HEK293 (cell line): ENCODE results near the gene CNOT2.

ENCODE experiments used
- CTCF ChIA-PET: fragments of 350-600 bp; formaldehyde crosslinking; extraction: SDS; loops from one replicate; lab custom pipeline; 2021; ENCODE audit warnings: antibody characterized with exemption; lab: Yijun Ruan, JAX
- POLR2A ChIA-PET: fragments of 300-600 bp; formaldehyde crosslinking; extraction: SDS; loops from one replicate; lab custom pipeline; 2020; ENCODE audit warnings: antibody characterized with exemption, inconsistent platforms; lab: Yijun Ruan, JAX
- H3K27ac ChIP-seq: fragments of 200-500 bp; sonication (Bioruptor generic); 2 replicates; pipeline ENCODE4 v1.5.1; 2014; ENCODE audit warnings: low read depth, low read length, control low read depth, inconsistent platforms; ENCODE audit errors: extremely low read depth
- H3K36me3 ChIP-seq, 2 experiments: fragments of 200-500 bp in 1 of 2; sonication (Bioruptor generic) in 1 of 2; 1 replicate in 1 of 2; 2 replicates in 1 of 2; pipeline ENCODE4 v1.5.1; 2014 to 2017; ENCODE audit warnings: inconsistent platforms in 2 of 2, low read length in 2 of 2; ENCODE audit not compliant: control insufficient read depth in 2 of 2, insufficient read depth in 1 of 2
- H3K4me1 ChIP-seq: fragments of 200-500 bp; sonication (Bioruptor generic); 2 replicates; pipeline ENCODE4 v1.5.1; 2014; ENCODE audit warnings: mild to moderate bottlenecking, low read length, inconsistent platforms; ENCODE audit not compliant: control insufficient read depth, insufficient read depth
- H3K4me3 ChIP-seq: 2 replicates; pipeline ENCODE4 v1.5.1; 2011; ENCODE audit warnings: low read depth, mild to moderate bottlenecking, control low read depth, low read length, moderate library complexity
- H3K9me3 ChIP-seq: fragments of 200-500 bp; sonication (Bioruptor generic); 2 replicates; pipeline ENCODE4 v1.5.1; 2014; ENCODE audit warnings: low read depth, low read length, inconsistent platforms; ENCODE audit not compliant: control insufficient read depth, insufficient read depth
- BCL11B ChIP-seq: fragments of 450-650 bp; formaldehyde crosslinking; IDR thresholded peaks from 2 replicates; pipeline ENCODE4 v1.5.1; 2016; ENCODE audit warnings: low read depth, missing biosample characterization, missing genetic modification characterization
- GFI1B ChIP-seq: fragments of 450-650 bp; formaldehyde crosslinking; IDR thresholded peaks from 2 replicates; pipeline ENCODE4 v1.5.1; 2016; ENCODE audit warnings: missing biosample characterization, missing genetic modification characterization
- MYNN ChIP-seq: fragments of 450-650 bp; formaldehyde crosslinking; IDR thresholded peaks from 2 replicates; pipeline ENCODE4 v1.5.1; 2016; ENCODE audit warnings: missing biosample characterization, missing genetic modification characterization, borderline replicate concordance
- REPIN1 ChIP-seq: fragments of 450-650 bp; formaldehyde crosslinking; IDR thresholded peaks from 2 replicates; pipeline ENCODE4 v1.5.1; 2017; ENCODE audit warnings: missing biosample characterization, missing genetic modification characterization, low read depth
- SP7 ChIP-seq: fragments of 450-650 bp; formaldehyde crosslinking; IDR thresholded peaks from 2 replicates; pipeline ENCODE4 v1.5.1; 2016; ENCODE audit warnings: missing biosample characterization, missing genetic modification characterization
- ZNF114 ChIP-seq: fragments of 450-650 bp; formaldehyde crosslinking; IDR thresholded peaks from 2 replicates; pipeline ENCODE4 v1.5.0; 2017; ENCODE audit warnings: missing biosample characterization, missing genetic modification characterization
- ZNF239 ChIP-seq: fragments of 450-650 bp; formaldehyde crosslinking; IDR thresholded peaks from 2 replicates; pipeline ENCODE4 v1.5.1; 2016; ENCODE audit warnings: missing biosample characterization, missing genetic modification characterization
- ZNF561 ChIP-seq: fragments of 450-650 bp; IDR thresholded peaks from 2 replicates; pipeline ENCODE4 v1.5.1; 2018; ENCODE audit warnings: missing biosample characterization, missing genetic modification characterization, borderline replicate concordance
- ZNF623 ChIP-seq: fragments of 450-650 bp; formaldehyde crosslinking; IDR thresholded peaks from 2 replicates; pipeline ENCODE4 v1.5.1; 2016; ENCODE audit warnings: missing biosample characterization, missing genetic modification characterization
- ZNF747 ChIP-seq: fragments of 450-650 bp; formaldehyde crosslinking; IDR thresholded peaks from 2 replicates; pipeline ENCODE4 v1.5.1; 2016; ENCODE audit warnings: missing biosample characterization, missing genetic modification characterization
- ZNF777 ChIP-seq: fragments of 450-650 bp; formaldehyde crosslinking; IDR thresholded peaks from 2 replicates; pipeline ENCODE4 v1.5.1; 2017; ENCODE audit warnings: missing biosample characterization, missing genetic modification characterization, borderline replicate concordance
- ZSCAN16 ChIP-seq: fragments of 450-650 bp; formaldehyde crosslinking; IDR thresholded peaks from 2 replicates; pipeline ENCODE4 v1.5.1; 2016; ENCODE audit warnings: missing biosample characterization, missing genetic modification characterization
- TF ChIP-seq, protein P1 (sequence below): fragments of 450-650 bp; formaldehyde crosslinking; IDR thresholded peaks from 2 replicates; pipeline ENCODE4 v1.5.1; 2016; ENCODE audit warnings: missing biosample characterization, missing genetic modification characterization
- TF ChIP-seq, protein P2 (sequence below): fragments of 450-650 bp; formaldehyde crosslinking; IDR thresholded peaks from 2 replicates; pipeline ENCODE4 v1.5.1; 2016; ENCODE audit warnings: missing biosample characterization, missing genetic modification characterization
- TF ChIP-seq, protein P3 (sequence below): fragments of 450-650 bp; formaldehyde crosslinking; IDR thresholded peaks from 2 replicates; pipeline ENCODE4 v1.5.1; 2016; ENCODE audit warnings: missing biosample characterization, missing genetic modification characterization, borderline replicate concordance
- TF ChIP-seq, protein P4 (sequence below): fragments of 450-650 bp; formaldehyde crosslinking; IDR thresholded peaks from 2 replicates; pipeline ENCODE4 v1.5.1; 2016; ENCODE audit warnings: missing biosample characterization, missing genetic modification characterization
- TF ChIP-seq, protein P5 (sequence below): fragments of 450-650 bp; formaldehyde crosslinking; IDR thresholded peaks from 2 replicates; pipeline ENCODE4 v1.5.1; 2016; ENCODE audit warnings: missing biosample characterization, missing genetic modification characterization, borderline replicate concordance

The CNOT2 gene

DNA sequence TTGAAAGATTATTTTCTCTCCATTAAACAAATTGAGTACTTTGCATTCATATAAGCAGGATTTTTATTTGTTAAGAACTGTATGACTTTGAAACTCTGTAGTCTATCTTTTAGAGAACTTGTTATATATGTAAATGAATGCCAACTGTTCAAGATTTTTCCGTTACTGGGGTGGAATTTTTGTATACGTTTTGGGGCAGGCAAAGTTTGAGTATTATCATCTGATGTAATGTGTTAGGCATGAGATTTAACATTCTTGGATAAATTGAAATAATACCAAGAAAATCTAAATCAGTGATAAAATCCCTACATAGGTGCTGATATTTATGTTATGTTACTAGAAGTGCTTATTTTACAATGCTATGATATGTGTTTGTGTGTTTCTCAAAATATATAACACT lies 8.4 kb downstream of the CNOT2 start:
- Histone ChIP-seq H3K4me3 (no peak overlapping the region), H3K36me3 (peaks cover 0 to 4% of the 10 kb centered on the region in 2 experiments; a peak in 1 of 3 replicates), H3K27ac (no peak overlapping the region), H3K9me3 (no peaks in the 10 kb centered on the region), H3K4me1 (peaks cover 22% of the 10 kb centered on the region)
- CTCF ChIA-PET: no interaction called here
- TF ChIP-seq BCL11B (tag by site-specific recombination) (no peak), GFI1B (no peak), ZNF561 (tag by site-specific recombination) (no peak), SP7 (tag by site-specific recombination) (no peak), ZNF747 (tag by site-specific recombination) (no peak), MYNN (tag by site-specific recombination) (no peak), ZSCAN16 (tag by site-specific recombination) (no peak), ZNF777 (tag by site-specific recombination) (no peak), ZNF239 (no peak)
- TF ChIP-seq, protein P1, sequence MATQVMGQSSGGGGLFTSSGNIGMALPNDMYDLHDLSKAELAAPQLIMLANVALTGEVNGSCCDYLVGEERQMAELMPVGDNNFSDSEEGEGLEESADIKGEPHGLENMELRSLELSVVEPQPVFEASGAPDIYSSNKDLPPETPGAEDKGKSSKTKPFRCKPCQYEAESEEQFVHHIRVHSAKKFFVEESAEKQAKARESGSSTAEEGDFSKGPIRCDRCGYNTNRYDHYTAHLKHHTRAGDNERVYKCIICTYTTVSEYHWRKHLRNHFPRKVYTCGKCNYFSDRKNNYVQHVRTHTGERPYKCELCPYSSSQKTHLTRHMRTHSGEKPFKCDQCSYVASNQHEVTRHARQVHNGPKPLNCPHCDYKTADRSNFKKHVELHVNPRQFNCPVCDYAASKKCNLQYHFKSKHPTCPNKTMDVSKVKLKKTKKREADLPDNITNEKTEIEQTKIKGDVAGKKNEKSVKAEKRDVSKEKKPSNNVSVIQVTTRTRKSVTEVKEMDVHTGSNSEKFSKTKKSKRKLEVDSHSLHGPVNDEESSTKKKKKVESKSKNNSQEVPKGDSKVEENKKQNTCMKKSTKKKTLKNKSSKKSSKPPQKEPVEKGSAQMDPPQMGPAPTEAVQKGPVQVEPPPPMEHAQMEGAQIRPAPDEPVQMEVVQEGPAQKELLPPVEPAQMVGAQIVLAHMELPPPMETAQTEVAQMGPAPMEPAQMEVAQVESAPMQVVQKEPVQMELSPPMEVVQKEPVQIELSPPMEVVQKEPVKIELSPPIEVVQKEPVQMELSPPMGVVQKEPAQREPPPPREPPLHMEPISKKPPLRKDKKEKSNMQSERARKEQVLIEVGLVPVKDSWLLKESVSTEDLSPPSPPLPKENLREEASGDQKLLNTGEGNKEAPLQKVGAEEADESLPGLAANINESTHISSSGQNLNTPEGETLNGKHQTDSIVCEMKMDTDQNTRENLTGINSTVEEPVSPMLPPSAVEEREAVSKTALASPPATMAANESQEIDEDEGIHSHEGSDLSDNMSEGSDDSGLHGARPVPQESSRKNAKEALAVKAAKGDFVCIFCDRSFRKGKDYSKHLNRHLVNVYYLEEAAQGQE: no peak
- TF ChIP-seq, protein P2, sequence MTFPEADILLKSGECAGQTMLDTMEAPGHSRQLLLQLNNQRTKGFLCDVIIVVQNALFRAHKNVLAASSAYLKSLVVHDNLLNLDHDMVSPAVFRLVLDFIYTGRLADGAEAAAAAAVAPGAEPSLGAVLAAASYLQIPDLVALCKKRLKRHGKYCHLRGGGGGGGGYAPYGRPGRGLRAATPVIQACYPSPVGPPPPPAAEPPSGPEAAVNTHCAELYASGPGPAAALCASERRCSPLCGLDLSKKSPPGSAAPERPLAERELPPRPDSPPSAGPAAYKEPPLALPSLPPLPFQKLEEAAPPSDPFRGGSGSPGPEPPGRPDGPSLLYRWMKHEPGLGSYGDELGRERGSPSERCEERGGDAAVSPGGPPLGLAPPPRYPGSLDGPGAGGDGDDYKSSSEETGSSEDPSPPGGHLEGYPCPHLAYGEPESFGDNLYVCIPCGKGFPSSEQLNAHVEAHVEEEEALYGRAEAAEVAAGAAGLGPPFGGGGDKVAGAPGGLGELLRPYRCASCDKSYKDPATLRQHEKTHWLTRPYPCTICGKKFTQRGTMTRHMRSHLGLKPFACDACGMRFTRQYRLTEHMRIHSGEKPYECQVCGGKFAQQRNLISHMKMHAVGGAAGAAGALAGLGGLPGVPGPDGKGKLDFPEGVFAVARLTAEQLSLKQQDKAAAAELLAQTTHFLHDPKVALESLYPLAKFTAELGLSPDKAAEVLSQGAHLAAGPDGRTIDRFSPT: no peak
- TF ChIP-seq, protein P3, sequence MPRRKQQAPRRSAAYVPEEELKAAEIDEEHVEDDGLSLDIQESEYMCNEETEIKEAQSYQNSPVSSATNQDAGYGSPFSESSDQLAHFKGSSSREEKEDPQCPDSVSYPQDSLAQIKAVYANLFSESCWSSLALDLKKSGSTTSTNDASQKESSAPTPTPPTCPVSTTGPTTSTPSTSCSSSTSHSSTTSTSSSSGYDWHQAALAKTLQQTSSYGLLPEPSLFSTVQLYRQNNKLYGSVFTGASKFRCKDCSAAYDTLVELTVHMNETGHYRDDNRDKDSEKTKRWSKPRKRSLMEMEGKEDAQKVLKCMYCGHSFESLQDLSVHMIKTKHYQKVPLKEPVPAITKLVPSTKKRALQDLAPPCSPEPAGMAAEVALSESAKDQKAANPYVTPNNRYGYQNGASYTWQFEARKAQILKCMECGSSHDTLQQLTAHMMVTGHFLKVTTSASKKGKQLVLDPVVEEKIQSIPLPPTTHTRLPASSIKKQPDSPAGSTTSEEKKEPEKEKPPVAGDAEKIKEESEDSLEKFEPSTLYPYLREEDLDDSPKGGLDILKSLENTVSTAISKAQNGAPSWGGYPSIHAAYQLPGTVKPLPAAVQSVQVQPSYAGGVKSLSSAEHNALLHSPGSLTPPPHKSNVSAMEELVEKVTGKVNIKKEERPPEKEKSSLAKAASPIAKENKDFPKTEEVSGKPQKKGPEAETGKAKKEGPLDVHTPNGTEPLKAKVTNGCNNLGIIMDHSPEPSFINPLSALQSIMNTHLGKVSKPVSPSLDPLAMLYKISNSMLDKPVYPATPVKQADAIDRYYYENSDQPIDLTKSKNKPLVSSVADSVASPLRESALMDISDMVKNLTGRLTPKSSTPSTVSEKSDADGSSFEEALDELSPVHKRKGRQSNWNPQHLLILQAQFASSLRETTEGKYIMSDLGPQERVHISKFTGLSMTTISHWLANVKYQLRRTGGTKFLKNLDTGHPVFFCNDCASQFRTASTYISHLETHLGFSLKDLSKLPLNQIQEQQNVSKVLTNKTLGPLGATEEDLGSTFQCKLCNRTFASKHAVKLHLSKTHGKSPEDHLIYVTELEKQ (tag by site-specific recombination): no peak
- POLR2A ChIA-PET: no interaction called here

DNA sequence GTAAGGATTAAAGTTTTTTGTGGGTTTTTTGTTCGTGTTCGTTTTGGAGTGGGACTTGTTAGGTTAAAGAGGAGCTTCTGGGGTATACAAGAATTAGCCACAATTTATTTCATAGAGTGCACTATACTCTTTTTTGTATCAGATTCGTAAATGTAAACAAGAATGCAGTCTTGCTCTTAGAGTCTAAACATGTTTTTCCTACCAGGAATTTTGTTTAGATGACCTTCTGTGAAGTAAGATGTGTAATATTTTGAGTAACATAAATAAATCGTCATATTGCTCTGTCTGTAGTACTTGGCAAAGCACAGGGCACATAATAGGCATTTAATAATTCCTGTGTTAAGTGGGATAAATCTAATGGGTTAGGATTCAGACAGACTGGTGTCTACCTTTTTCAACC lies 9.6 kb downstream of the CNOT2 start:
- Histone ChIP-seq H3K9me3 (no peaks in the 10 kb centered on the region), H3K27ac (no peak overlapping the region), H3K36me3 (no peaks in the 10 kb centered on the region), H3K4me3 (no peak overlapping the region), H3K4me1 (peaks cover 22% of the 10 kb centered on the region)
- ChIA-PET CTCF (interaction anchor here (1.3 kb wide), 1 partner anchor 324 kb away, joined by 5 read pairs; no protein-coding TSS in a partner anchor), POLR2A (no interaction called here)
- TF ChIP-seq ZNF623: no peak
- TF ChIP-seq, protein P4, sequence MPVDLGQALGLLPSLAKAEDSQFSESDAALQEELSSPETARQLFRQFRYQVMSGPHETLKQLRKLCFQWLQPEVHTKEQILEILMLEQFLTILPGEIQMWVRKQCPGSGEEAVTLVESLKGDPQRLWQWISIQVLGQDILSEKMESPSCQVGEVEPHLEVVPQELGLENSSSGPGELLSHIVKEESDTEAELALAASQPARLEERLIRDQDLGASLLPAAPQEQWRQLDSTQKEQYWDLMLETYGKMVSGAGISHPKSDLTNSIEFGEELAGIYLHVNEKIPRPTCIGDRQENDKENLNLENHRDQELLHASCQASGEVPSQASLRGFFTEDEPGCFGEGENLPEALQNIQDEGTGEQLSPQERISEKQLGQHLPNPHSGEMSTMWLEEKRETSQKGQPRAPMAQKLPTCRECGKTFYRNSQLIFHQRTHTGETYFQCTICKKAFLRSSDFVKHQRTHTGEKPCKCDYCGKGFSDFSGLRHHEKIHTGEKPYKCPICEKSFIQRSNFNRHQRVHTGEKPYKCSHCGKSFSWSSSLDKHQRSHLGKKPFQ (tag by site-specific recombination): no peak
- TF ChIP-seq REPIN1 (tag by site-specific recombination): no peak
- no peak for TF ChIP-seq ZNF114
- TF ChIP-seq, protein P5, sequence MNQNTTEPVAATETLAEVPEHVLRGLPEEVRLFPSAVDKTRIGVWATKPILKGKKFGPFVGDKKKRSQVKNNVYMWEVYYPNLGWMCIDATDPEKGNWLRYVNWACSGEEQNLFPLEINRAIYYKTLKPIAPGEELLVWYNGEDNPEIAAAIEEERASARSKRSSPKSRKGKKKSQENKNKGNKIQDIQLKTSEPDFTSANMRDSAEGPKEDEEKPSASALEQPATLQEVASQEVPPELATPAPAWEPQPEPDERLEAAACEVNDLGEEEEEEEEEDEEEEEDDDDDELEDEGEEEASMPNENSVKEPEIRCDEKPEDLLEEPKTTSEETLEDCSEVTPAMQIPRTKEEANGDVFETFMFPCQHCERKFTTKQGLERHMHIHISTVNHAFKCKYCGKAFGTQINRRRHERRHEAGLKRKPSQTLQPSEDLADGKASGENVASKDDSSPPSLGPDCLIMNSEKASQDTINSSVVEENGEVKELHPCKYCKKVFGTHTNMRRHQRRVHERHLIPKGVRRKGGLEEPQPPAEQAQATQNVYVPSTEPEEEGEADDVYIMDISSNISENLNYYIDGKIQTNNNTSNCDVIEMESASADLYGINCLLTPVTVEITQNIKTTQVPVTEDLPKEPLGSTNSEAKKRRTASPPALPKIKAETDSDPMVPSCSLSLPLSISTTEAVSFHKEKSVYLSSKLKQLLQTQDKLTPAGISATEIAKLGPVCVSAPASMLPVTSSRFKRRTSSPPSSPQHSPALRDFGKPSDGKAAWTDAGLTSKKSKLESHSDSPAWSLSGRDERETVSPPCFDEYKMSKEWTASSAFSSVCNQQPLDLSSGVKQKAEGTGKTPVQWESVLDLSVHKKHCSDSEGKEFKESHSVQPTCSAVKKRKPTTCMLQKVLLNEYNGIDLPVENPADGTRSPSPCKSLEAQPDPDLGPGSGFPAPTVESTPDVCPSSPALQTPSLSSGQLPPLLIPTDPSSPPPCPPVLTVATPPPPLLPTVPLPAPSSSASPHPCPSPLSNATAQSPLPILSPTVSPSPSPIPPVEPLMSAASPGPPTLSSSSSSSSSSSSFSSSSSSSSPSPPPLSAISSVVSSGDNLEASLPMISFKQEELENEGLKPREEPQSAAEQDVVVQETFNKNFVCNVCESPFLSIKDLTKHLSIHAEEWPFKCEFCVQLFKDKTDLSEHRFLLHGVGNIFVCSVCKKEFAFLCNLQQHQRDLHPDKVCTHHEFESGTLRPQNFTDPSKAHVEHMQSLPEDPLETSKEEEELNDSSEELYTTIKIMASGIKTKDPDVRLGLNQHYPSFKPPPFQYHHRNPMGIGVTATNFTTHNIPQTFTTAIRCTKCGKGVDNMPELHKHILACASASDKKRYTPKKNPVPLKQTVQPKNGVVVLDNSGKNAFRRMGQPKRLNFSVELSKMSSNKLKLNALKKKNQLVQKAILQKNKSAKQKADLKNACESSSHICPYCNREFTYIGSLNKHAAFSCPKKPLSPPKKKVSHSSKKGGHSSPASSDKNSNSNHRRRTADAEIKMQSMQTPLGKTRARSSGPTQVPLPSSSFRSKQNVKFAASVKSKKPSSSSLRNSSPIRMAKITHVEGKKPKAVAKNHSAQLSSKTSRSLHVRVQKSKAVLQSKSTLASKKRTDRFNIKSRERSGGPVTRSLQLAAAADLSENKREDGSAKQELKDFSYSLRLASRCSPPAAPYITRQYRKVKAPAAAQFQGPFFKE: no peak
